ENCODE data around the gene STARD13. TPM values are rescaled to one million over a fixed set of nuclear protein-coding genes. Genes with fewer than 3 reads are reported as not detected.
"Not testable (repeated sequence)": the region's sequence is repeated elsewhere in the genome, so short reads cannot be mapped to it uniquely, and the experiment has no call there.

The STARD13 gene
- total RNA-seq, 4 donors from 2014 or later, result 52.0 to 114 (median 89.2) TPM

DNA sequence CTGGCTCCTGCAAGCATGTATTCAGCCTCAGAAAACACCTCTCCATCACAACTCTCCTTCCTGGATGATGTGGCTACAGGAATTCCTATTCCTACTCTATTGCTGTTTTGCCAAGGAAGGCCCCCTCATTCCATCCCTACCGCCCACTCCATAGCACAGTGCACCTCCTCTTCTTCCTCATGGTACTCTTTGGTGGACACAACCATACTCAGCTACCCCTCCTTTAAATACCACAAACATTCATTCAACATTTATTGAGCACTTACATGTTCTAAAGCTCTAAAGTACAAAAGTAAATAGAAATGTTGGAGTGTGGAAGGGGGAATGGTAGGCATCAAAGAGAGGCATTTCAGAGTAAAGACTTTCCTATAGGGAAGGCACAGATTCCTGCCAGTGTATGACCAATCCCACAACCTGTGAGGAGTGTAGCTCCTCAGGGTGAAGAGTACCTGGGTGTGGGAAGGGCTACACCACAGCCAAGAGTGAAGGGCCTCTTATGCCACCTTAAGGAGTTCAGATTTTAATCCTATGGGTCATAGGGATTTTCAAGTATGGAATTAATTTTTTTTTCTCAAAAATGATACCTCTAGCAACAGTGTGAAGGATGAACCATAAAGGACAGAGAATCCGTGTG is 42.5 kb downstream of the STARD13 start:
- Histone ChIP-seq H3K9me3 (no peaks in the 10 kb centered on the region), H3K4me1 (peaks cover 11% of the 10 kb centered on the region in 2 donors), H3K4me3 (replicated peaks in 1 of 3) (no peak overlapping the region), H3K36me3 (no peaks in the 10 kb centered on the region), H3K27ac (peak overlapping the region; percentile 42 to 63 (median 47)), H3K27me3 (no peaks in the 10 kb centered on the region)
- no peak for DNase-seq
- TF ChIP-seq, protein P1, sequence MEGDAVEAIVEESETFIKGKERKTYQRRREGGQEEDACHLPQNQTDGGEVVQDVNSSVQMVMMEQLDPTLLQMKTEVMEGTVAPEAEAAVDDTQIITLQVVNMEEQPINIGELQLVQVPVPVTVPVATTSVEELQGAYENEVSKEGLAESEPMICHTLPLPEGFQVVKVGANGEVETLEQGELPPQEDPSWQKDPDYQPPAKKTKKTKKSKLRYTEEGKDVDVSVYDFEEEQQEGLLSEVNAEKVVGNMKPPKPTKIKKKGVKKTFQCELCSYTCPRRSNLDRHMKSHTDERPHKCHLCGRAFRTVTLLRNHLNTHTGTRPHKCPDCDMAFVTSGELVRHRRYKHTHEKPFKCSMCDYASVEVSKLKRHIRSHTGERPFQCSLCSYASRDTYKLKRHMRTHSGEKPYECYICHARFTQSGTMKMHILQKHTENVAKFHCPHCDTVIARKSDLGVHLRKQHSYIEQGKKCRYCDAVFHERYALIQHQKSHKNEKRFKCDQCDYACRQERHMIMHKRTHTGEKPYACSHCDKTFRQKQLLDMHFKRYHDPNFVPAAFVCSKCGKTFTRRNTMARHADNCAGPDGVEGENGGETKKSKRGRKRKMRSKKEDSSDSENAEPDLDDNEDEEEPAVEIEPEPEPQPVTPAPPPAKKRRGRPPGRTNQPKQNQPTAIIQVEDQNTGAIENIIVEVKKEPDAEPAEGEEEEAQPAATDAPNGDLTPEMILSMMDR (IDR thresholded peaks at IDR 0.05), result no peak
- no peak for TF ChIP-seq POLR2A (IDR thresholded peaks at IDR 0.05)
- intact Hi-C loops (cut with DNase I), result no loop called here
- 74 to 82% methylated on average over 2 of the region's 2 CpGs for WGBS, 2 donors

DNA sequence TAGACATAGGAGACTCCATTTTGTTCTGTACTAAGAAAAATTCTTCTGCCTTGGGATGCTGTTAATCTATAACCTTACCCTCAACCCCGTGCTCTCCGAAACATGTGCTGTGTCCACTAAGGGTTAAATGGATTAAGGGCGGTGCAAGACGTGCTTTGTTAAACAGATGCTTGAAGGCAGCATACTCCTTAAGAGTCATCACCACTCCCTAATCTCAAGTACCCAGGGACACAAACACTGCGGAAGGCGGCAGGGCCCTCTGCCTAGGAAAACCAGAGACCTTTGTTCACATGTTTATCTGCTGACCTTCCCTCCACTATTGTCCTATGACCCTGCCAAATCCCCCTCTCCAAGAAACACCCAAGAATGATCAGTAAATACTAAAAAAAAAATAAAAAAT is 43.2 kb downstream of the STARD13 start:
- H3K9me3 ChIP-seq; intact Hi-C loops (cut with DNase I); H3K36me3 ChIP-seq; H3K4me3 ChIP-seq (replicated peaks in 1 of 3); DNase-seq; H3K27me3 ChIP-seq: not testable (repeated sequence)
- H3K4me1 ChIP-seq, result peaks cover 11% of the 10 kb centered on the region in 2 donors
- WGBS, 2 donors, result 37 to 55% methylated on average over 4 to 6 of the region's 6 CpGs
- peak overlapping the region in 2 of 3 donors; percentile 47 to 63 for H3K27ac ChIP-seq

DNA sequence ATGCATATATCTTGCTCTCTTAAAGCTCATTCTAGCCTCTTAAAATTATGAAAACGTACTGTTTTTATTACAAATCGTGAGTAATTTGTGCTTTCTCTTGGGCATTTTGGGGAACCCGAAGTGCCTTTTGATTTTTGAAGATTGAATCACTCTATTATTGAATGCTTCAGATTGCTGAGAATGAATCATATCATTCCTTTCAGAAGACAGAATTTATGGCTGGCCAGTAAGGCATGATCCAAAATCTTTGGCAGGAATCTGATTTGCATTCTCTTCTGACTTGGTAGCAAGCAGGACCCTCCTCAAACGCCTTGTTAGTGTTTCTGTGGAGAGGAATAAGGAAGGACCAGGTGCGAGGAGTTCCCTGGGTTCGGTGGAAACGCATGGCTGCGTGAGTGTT is 49.5 kb downstream of the STARD13 start:
- Histone ChIP-seq H3K36me3 (no peaks in the 10 kb centered on the region), H3K27ac (peak overlapping the region in 2 of 3 donors; percentile 55 to 63), H3K27me3 (no peaks in the 10 kb centered on the region), H3K4me1 (peaks cover 31 to 43% of the 10 kb centered on the region in 2 donors), H3K9me3 (no peaks in the 10 kb centered on the region), H3K4me3 (replicated peaks in 1 of 3) (no peak overlapping the region)
- no peak for DNase-seq
- intact Hi-C loops (cut with DNase I), result loop anchor here (10.0 kb wide), 2 partner anchors 49 to 169 kb away; partner anchors contain the start of gene STARD13
- 84 to 86% methylated on average over 8 of the region's 8 CpGs for WGBS, 2 donors
- TF ChIP-seq POLR2A (IDR thresholded peaks at IDR 0.05), result no peak
- TF ChIP-seq, protein P1 (IDR thresholded peaks at IDR 0.05), result no peak

DNA sequence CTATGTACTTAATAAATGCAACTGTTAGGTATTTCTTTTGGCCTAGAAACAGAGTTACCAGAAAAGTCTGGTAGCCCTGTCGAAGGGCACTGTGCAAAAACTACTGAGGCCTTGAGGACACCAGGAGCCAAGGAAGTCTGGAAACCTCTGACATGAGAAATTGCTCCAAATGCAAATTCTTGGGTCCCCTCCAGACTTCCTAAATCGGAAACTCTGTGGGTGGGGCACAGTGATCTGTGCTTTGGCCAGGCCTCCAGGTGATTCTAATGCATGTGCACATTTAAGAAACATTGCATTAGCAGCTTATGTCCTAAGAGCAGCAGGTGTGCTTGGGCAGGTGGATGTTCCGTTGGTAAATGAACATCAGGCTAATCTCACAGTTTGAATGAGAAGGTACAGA is 50.0 kb downstream of the STARD13 start:
- intact Hi-C loops (cut with DNase I), result loop anchor here (10.0 kb wide), 2 partner anchors 49 to 169 kb away; partner anchors contain the start of gene STARD13
- TF ChIP-seq, protein P1 (IDR thresholded peaks at IDR 0.05), result no peak
- no peak for TF ChIP-seq POLR2A (IDR thresholded peaks at IDR 0.05)

DNA sequence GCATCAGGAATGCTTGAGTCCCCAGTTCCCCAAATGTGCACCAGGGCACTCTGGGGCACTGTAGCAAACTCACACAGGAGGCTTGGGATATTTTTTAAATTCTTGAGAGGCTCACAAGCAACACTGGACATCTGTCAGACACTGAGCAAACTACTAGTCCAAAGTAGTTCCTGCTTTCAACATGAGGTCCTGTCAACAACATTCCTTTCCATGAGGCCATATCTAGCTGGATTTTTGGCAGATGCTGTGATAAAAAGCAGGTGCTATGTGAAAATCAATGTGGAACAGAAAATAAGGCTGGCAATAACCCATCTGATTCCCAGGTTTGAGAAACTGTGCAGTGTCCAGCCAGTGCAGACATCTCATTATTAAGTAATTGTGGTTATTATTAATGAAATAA is 50.5 kb downstream of the STARD13 start:
- Histone ChIP-seq H3K27ac (peak overlapping the region; percentile 21 to 63 (median 55)), H3K4me3 (replicated peaks in 1 of 3) (no peak overlapping the region), H3K36me3 (no peaks in the 10 kb centered on the region), H3K27me3 (no peaks in the 10 kb centered on the region), H3K9me3 (no peaks in the 10 kb centered on the region), H3K4me1 (peaks cover 40 to 52% of the 10 kb centered on the region in 2 donors)
- TF ChIP-seq POLR2A (IDR thresholded peaks at IDR 0.05), result no peak
- TF ChIP-seq, protein P1 (IDR thresholded peaks at IDR 0.05), result no peak
- DNase-seq, result no peak
- intact Hi-C loops (cut with DNase I), result loop anchor here (10.0 kb wide), 2 partner anchors 50 to 170 kb away; partner anchors contain the start of gene STARD13

More for the DNA sequence above, 50.0 kb downstream of the STARD13 start:
- Histone ChIP-seq H3K4me1 (peaks cover 35 to 47% of the 10 kb centered on the region in 2 donors), H3K27me3 (no peaks in the 10 kb centered on the region), H3K27ac (peak overlapping the region; percentile 21 to 63 (median 55)), H3K36me3 (no peaks in the 10 kb centered on the region), H3K9me3 (no peaks in the 10 kb centered on the region), H3K4me3 (replicated peaks in 1 of 3) (no peak overlapping the region)
- 69 to 74% methylated on average over 3 of the region's 3 CpGs for WGBS, 2 donors
- no peak for DNase-seq
